HG03196 (cell line): ENCODE data around the gene EXO1.
"Not testable (repeated sequence)": the region's sequence is repeated elsewhere in the genome, so short reads cannot be mapped to it uniquely, and the experiment has no call there.

Source experiments
- ATAC-seq: cut with Tn5 transposase; IDR thresholded peaks from one replicate; pipeline ENCODE4 v1.9.1; 2021; ENCODE audit not compliant: unreplicated experiment

The EXO1 gene

DNA sequence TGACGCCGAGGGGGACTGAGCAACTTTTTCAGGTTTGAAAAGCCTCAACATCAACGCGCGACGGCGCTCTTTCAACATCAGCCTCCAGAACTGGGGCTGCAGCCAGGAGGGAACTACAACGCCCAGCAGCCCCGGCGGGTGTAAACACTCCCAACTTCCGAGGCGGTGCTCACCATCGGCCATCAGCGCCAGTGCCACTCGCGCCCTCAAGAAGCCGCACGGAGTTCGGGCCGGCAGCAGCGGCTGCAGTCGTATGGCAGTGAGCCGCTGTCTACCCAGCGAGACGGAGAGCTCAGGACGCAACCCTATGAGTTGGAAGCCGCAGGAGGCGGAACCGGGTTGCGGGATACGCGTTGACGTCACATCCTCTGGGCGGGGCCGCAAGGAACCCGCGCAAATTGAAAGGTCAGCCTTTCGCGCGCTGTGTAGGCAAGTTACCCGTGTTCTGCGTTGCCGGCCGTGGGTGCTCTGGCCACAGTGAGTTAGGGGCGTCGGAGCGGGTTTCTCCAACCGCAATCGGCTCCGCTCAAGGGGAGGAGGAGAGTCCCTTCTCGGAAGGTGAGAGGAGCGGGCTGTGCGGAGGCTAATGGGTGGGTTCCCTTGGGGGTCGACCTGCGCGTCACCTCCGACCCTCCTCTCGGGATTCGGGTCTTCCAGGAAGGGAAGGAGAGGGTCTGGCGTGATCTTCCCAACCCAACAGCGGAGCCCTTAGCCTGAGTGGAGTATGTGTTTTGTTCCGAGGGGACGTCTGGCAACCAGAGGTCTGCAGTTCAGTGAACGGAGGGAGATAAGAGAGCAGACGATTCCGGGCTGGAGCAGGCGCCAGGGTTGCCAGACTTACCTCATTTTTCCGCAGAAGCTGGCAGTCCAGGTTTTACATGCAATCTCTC, at the start of gene EXO1:
EXO1 (plus strand) TSS at position 409 of the 890 bp plus-strand sequence. CDS start 2,222 bp downstream, outside the sequence.
- ATAC-seq: peak; percentile 99

DNA sequence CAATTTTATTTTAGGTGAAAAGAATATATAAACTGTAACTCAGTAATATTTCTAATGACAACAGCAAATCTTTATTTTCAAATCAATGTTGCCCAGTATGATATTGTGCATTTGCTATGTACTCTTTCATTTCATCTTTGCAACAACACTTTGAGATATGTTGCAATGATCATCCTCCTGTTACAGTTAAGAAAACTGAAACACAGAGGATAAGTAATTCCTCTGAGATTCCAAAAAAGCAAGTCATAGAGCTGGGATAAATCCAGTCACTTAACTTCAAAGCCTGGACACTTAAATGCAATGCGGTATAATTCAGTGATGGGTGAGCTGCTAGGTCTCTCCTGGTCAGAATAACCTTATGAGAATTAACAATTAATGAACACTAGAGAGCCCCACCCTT, 48.6 kb upstream of the EXO1 start:
- no peak for ATAC-seq

- ATAC-seq: no peak
Observed at GRCh38 chr1:241800640-241801039, 47.4 kb upstream of the EXO1 start.

DNA sequence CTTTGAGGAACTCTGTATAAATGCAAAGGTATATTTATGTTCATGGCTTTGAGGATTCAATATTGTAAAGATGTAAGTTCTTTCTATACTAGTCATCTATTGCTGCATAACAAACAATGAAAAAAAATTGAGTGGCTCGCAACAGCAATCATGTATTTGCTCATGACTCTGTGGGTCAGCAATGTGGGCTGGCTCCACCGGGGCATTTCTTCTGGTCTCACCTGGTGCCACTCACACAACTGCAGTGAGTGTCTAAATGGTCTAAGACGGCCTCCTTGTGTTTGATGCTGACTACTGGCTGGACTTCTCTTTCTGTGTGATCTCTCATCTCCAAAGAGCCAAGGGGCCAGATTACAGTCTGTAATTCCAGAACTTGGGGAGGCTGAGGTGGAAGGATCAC, 45.1 kb upstream of the EXO1 start:
- ATAC-seq: no peak

DNA sequence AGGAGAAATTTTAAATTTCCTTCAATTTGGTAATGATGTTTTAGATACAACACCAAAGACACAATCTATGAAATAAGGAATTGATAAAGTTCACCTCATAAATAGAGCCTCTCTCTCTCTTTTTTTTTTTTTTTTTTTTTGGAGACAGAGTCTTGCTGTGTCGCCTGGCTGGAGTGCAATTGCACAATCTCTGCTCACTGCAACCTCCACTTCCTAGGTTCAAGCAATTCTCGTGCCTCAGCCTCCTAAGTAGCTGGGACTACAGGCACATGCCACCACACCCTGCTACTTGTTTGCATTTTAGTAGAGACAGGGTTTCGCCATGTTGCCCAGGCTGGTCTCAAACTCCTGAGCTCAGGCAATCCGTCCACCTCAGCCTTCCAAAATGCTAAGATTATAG, 43.3 kb upstream of the EXO1 start:
- ATAC-seq: not testable (repeated sequence)

DNA sequence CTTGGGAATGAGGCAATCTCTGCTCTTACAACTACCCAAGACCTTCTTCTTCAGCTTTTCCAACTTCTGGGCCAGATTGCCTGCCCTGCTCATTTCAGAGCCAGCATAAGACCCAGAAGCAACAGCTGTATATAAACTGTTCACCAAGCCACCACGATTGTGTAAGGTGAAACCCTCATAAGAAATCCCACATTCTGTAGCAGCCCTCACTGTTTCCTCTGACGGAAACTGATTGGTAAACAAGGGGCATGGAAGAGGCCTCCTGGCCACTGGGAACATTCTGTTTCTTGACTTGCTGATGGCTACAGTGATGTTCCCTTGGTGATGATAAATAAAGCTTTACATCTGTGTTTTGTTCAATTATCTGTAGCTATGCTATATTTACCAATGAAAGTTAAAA, 39.7 kb upstream of the EXO1 start:
- no peak for ATAC-seq

DNA sequence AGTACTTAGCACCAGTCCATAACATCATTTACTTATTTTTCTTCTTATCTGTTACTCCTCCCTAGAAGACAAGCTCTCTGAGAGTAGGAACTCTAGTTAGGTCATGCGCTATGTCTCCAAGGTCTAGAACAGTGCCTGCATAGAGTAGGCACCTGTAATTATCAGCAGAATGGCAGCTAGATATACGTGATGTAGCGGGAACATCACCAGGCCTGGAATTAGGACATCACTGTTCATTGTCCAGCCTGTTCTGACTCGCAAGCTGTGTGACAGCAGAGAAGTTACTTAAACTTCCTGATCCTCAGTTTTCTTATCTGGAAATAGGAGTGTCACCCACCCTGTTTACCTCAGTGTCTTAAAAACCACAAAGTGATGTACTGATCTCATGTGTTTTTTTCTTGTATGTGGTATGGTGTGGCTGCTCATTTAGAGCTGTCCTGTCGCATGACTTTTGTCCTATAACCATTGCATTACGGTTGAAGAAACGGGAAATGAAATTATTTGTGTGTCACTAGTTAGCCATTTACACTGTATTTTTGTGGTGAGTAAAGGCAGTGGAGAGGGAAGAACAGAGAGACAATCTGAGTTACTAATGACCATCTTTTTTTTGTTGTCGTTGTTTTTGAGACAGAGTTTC, 37.1 kb upstream of the EXO1 start:
- peak; percentile 59 for ATAC-seq

- no peak for ATAC-seq
Observed at GRCh38 chr1:241813768-241814320, 34.2 kb upstream of the EXO1 start.

- ATAC-seq: no peak
Observed at GRCh38 chr1:241816008-241816407, 32.0 kb upstream of the EXO1 start.

DNA sequence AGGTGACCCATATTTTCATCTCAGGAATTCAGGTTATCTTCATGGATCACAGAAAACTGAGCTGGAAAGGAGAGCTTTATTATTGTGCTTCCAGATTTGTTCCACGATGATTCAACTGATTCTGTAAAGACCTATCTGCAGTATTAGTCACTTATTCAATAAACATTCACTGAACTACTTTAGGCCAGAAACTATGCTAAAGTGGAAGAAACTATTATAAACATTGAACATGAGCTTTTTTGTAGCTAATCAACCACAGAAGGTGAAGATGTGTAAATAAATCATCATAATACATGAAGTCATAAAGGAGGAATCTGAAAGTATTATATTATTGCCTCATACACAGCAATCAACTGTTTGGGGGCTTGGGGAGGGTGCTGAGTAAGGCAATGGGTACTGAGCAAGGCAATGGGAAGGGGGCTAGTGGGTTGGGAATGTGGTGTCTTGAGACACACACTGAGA, 30.6 kb upstream of the EXO1 start:
- no peak for ATAC-seq

GRCh38 chr1:241817956-241818612, 29.9 kb upstream of the EXO1 start:
- ATAC-seq: no peak

DNA sequence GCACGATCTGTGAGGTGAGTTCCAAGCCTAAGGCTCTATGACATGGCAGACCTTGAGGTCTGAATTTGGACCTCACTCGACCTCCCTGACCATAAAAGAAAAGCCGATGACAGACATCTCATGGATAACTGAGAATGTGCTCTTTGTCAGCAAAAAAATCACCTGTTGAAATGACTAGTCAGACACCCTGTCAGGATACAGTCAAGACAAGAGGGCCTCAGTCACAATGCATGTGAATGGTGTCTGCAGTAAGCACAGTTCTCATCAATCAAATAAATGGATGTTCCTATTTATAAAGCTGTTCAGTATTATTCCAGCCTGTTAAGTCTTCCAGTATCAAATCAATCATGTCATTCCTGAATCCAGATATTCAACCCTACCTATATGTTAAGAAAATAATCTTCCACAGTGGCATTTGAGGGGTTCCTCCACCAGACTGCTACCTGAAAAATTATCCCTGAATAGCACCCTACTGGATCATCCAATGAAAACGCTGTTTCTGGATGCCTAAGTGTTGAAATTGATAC, 28.6 kb upstream of the EXO1 start:
- no peak for ATAC-seq

DNA sequence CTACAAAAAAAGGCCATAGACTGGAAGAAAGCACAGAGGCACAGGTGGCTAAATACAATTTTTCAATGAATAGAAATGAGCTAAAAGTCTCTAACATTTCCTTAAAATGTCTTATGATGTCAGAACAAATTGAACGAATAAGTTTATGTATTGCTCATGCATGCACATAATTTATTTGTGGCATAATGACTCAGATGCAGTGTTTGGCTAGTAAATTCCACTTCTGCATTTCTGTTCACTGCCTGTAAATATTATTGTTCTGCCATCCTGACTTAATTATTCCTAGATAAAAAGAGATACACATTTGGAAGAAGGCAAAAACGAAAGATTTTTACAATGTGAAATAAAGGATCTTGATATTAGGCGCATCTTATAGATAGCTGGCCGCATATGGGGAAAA, 26.6 kb upstream of the EXO1 start:
- ATAC-seq: no peak

DNA sequence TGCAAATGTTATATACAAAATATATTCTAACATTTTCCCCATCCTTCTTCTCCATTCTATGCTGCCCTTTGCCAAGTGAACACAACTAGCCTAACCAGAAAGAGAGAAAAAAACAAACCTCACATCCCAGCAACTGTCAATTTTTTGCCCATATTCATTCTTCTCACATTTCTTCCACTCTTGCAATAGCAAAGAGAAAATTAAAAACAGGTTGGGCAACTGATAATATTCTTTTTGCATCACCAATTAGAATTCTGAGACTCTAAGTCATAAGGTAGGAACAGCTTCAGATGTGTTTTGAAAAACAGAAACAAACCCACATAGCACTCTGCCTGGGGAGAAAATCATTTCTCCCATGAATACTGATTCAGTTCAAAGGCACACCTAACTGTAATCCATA, 25.2 kb upstream of the EXO1 start:
- ATAC-seq: no peak

DNA sequence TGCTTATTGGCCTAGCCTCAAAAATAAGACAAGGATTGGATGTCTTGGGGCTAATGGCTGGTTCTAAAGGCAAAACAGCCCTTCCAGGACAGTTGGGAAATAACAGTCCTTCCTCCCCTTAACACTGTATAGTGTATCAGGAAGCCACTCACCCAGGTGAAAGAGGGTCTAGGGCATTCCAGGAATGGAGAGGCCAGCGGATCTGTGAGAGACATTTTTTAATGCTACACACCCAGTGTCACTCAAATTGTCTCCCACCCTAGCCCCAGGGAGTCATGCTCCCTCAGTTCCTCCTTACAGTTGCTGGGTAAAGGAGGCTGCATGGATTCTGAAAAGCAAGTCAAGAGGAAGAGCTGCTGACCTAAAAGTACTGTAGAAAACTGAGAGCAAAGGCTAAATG, 24.1 kb upstream of the EXO1 start:
- ATAC-seq: no peak

DNA sequence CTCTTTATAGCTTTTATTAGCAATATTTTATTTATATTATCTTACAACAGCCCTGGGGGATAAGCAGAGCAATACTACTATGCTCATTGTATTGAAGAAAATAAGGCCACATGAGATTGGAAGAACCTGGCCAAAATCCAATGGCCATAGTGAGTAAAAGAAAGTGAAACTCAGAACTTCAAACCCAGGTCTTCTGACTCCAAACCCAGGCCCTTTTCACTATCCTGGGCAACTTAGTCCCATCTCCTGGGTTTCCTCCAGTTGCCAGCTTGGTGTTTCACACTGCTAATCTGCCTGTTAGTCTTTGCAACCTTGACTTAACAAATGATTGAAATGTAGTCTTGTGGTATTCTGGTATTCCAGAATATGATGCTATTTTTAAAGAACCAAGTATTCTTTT, 22.4 kb upstream of the EXO1 start:
- ATAC-seq: no peak

- ATAC-seq: not testable (repeated sequence)
Observed at GRCh38 chr1:241826613-241827012, 21.4 kb upstream of the EXO1 start.

- no peak for ATAC-seq
Observed at GRCh38 chr1:241827264-241827663, 20.7 kb upstream of the EXO1 start.

DNA sequence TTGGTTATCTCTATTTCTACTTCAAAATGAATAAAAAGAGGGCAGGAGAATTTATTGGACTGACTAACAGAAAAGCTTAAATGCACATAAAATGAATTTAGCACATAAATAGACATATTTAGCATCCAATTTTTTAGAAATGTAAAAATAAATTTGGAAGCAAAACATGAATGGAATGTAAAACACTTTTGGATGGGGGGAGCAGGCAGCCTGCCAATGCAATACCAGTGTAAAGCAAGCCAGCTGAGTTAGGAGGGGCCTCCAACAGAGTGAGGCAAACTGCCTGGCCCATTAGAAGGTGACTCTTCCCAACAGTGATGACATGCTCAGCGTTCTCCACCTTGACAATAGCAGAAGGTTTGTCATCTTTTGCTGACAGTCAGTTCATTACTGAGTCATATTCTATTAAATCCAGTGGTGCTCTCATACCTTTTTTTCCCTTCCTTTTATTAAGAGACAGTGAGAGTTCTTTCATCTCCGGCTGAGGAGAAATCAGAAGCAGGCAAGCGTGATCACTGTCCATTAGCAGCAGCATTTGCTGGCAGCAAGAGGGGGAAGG, 19.5 kb upstream of the EXO1 start:
- ATAC-seq: no peak

GRCh38 chr1:241829468-241829867, 18.5 kb upstream of the EXO1 start:
- no peak for ATAC-seq
